MM.1S (cell line): ENCODE measurements around the gene PIK3C2G.

Source experiments
- CTCF ChIP-seq: fragments of 300-600 bp; sonication (generic); IDR thresholded peaks from 2 replicates; pipeline ENCODE4 v1.5.1; 2016; ENCODE audit warnings: antibody characterized with exemption, low read length, mixed read lengths
- EZH2 ChIP-seq: fragments of 300-600 bp; sonication (generic); optimal IDR thresholded peaks from 2 replicates; pipeline ENCODE3; 2017; ENCODE audit warnings: low read depth, mild to moderate bottlenecking, antibody characterized with exemption, low read length, mixed read lengths
- EZH2phosphoT487 ChIP-seq: fragments of 300-600 bp; sonication (generic); IDR thresholded peaks from 2 replicates; pipeline ENCODE4 v1.6.1; 2018; ENCODE audit warnings: antibody characterized with exemption, low read length

GRCh38 chr12:18345021-18345735, 83.9 kb downstream of the PIK3C2G start:
- TF ChIP-seq CTCF (no peak), EZH2 (no peak), EZH2phosphoT487 (no peak)
